Muscle of back (tissue), 11 donors: ENCODE measurements around the gene AMT. TPM values are rescaled to one million over a fixed set of nuclear protein-coding genes. Genes with fewer than 3 reads are reported as not detected.
"Not testable (repeated sequence)": the region's sequence is repeated elsewhere in the genome, so short reads cannot be mapped to it uniquely, and the experiment has no call there.

Experiments used
- DNase-seq, 3 donors: peaks; one replicate each; pipeline versions ENCODE4 v3.0.0 to v3.0.0-alpha.2; 2013
- polyA plus RNA-seq, 10 donors: library from polyadenylated mRNA; unstranded; fragments of 120-200 nt; gene quantifications; one replicate each; pipeline ENCODE4 v1.2.1, GENCODE V29; 2013; ENCODE audit not compliant: insufficient read length in 10 of 10

Gene AMT
- polyA plus RNA-seq, 10 donors: 6.6 to 16.7 (median 10.1) TPM

DNA sequence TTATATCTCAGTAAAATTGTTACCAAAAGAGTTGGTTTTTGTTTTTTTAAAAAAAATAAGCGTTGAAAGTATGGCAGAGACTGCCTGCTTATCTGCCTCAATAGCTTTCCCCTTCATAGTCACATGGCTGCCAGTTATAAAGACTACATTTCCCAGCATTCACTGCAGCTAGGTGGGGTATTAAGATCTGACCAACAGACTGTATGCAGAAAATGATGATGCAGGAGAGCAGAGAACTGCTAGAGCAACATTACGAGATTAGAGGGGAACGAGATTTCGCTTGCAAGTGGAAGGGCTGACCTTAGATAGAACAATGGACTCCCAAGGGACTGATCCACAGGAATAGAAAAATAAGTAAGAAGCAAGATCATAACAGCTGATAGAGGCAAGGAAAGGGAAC, 24.8 kb downstream of the AMT start:
- DNase-seq: peak in 1 of 3 donors; percentile 63

DNA sequence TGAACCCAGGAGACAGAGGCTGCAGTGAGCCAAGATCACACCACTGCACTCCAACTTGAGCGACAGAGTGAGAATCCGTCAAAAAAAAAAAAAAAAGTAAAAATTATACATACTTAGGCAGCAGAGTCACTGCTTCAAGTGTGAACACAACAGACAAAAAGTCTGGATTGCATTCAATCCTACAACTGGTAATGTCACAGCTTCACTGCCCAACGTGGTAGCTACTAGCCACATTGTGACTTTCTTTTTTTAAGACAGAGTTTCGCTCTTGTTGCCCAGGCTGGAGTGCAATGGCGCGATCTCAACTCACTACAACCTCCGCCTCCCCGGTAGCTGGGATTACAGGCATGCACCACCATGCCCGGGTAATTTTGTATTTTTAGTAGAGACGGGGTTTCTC, 31.0 kb downstream of the AMT start:
- not testable (repeated sequence) for DNase-seq

DNA sequence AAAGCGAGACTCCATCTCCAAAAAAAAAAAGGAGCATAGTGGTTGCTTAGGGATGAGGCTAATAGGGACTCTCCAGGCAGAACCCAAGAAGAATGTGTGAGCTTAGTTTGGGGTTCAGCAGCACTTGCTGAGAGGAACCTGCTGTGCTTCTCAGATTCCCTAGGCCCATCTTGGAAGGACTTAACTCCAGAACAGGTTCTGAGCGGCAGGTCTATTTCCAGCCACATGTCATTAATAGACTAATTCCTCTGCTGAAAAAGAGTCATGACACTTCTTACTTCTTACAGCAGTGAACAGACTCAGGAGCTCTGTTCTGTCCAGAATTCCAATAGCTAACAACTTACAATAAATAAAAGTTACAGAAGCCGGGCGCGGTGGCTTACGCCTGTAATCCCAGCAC, 33.0 kb downstream of the AMT start:
- DNase-seq: no peak

DNA sequence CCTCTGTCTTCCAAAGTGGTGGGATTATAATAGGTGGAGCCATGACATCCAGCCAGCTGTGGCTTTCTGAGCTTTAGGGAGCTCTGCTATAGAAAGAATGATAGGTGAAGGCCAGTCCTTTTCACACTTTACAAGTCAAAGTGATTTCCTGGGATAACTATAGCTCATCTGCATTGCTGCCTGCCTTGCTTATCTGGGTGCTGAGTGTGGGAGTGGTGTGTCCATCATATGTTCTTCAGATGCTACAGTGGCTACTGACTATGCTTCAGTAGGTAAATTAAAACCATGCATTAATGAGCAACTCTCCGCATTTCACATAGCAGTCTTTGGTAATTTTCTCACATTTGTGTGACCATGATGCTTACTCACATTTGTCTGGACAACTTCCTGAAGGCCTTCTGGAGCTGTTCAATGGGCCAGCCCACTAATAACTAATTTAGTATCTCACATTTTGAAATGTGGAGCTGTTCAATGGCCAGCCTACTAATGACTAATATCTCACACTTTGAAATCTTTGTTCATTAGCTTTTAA, 33.9 kb downstream of the AMT start:
- DNase-seq: no peak

DNA sequence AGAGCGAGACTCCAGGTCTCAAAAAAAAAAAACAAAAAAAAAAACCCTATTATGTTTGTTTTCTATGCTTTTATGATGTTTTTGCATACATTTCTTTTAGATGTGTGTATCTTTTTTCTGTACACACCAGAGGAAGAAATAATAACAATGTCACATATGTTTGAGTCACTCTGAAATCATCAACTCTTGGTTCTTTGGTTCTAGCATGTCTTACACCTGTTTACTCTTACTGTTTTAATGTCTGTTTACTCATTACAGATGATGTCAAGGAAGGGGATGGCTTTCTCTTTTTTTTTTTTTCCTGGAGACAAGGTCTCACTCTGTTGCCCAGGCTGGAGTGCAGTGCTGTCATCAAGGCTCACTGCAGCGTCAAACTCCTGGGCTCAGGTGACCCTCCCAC, 34.6 kb downstream of the AMT start:
- no peak for DNase-seq

DNA sequence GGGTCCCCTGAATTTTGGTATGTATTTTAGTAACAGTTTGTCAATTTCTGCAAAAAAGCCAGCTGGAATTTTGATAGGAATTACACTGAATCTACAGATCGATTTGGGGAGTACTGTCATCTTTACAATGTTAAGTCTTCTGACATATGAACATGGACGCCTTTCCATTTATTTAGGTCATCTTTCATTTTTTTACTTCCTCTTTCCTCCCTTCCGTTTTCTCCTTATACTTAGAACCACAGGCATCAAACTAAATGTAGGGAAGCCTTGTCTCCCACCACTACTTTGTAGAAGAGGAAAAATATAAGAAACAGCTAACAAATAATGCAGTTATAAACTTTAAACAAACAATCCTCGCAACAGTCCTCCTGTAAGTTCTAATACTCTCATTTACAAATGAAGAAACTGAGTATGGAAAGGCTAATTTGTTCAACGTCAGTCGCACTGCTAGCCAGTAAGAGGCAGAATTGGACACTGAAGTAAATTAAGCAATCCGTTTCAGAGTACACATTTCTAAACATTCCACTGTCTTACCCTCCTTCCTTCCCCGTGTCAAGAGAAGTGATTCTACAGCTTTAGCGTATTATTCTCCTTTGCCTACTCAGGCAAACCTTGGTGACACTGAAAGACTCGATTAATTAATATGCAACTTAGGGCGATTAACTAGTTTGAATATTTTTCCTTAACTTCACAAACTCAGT, 36.1 kb downstream of the AMT start:
- DNase-seq: no peak

DNA sequence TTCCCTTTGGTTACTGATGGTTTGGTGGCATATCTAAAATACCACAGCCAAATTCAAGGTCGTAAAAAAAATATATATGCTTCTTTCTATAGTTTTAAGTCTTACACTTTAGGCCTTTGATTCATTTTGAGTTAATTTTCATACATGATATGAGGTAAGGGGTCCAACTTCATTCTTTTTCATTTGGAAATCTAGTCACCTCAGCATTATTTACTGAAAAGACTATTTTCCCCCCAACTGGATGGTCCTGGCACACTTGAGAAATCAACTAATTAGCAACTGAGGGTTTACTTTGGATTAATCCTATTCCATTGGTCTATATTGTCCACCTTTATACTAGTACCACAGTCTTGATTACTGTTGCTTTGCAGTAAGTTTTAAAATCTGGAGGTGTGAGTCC, 36.7 kb downstream of the AMT start:
- DNase-seq: no peak

DNA sequence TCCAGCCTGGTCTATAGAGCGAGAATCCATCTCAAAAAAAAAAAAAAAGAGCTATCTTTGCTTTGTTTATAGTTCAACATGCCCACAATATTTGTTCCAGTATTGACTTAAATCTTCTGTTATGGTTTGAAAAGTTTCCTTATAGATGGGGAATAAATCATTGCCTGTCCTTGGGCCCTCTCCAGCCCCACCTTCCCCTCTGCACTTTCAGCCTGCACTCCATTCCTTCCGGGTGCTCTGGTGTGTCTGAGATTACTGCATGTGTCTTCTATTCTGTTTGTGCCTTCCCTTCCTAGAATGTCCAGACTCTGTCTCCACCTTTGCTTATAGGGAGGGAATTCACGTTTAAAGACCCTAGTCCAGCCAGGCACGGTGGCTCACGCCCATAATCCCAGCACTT, 38.9 kb downstream of the AMT start:
- DNase-seq: no peak

DNA sequence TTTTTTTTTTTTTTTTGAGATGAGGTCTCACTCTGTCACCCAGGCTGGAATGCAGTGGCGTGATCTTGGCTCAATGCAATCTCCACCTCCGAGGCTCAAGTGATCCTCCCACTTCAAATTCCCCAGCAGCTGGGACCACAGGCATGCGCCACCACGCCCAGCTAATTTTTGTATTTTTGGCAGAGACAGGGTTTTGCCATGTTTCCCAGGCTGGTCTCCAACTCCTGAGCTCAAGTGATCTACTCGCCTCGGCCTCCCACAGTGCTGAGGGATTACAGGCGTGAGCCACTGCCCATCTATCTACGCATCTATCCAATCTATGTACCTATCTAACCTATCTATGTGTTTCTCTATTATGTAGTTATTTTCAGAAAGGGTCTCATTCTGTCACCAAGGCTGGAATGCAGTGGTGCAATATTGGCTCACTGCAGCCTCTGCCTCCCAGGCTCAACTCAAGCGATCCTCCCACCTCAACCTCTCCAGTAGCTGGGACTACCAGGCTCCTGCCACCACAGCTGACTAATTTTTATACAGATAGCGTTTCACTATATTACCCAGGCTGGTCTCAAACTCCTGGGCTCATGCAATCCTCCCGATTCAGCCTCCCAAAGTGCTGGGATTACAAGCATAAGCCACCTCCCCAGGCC, 43.9 kb downstream of the AMT start:
- DNase-seq: peak in 1 of 3 donors; percentile 54

DNA sequence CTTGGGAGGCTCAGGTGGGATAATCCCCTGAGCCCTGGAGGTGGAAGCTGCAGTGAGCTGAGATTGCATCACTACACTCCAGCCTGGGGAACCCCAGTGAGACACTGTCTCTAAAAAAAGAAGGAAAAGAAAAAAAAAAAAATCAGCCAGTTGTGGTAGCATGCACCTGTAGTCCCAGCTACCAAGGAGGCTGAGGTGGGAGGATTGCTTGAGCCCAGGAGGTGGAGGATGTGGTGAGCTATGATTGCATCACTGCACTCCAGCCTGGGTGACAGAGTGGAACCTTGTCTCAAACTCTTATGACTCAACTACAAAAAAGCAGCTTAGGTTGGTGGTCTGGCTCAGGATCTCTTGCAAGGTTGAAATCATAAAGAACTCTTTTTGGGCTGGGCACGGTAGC, 44.8 kb downstream of the AMT start:
- no peak for DNase-seq

DNA sequence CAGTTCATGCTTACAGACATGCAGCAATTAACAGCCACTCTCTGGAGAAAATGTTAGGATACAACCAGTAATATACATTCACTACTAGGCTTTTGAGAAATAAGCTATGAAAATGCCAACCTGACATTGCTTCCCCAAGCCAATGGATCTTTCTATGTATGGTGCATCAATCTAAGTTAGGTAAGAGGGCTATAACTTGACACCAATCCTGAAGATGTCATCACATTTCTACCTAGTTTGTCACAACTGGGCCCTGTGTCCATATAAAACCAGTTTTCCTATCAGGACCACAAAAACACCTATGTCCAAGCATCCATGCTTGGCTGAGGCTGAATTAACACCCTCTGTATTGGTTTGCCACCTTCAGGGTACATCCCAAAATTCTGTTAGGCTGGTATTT, 50.3 kb downstream of the AMT start:
- DNase-seq: no peak

DNA sequence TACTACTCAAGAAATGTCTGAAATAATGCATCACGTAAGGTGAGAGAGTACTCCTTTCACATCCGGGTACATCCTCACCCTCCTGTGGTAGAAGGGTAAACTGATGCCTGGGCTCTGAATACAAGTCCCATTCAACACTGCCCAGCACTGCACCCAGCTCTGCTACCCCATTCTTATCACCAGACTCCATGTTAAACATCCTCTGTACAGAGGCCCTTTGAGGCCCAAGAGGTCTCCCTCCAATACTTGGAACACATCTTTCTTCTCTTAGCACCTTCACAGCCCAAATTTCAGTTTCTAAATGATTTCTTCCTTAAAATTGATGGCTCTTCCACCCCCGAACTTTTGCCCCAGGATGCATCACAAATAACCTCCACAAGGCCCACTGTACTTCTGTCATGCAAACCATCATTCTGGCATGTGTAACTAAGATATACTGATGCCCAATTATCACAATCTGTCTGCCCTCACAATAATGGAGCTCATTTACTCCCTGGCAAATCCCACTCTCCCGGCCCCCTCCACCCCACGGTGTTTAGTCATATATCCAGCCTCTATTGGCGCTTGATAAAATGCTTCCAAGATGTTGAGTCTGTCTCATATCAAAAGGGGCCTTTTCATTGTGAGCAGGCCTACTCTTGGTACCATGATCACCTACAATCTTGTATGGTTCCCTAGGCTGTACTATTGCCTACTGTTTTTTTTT, 51.5 kb downstream of the AMT start:
- no peak for DNase-seq

Other genes starting within 250 kb of the AMT start
- gene C3orf62, start 145.2 kb downstream of the AMT start, polyA plus RNA-seq: 10 to 100 TPM in 2 of 10 donors, 1 to 10 TPM in 8; 4.2 to 15.5 (median 7.3) TPM
- 10 to 100 TPM; 30.0 to 66.4 (median 46.6) TPM for gene USP4, start 82.4 kb downstream of the AMT start, polyA plus RNA-seq
- 100 to 1,000 TPM in 7 of 10 donors, 10 to 100 TPM in 3; 81.4 to 150 (median 113) TPM for gene GPX1, start 64.1 kb downstream of the AMT start, polyA plus RNA-seq
- gene RHOA, start 10.5 kb downstream of the AMT start, polyA plus RNA-seq: 100 to 1,000 TPM; 383 to 515 (median 449) TPM
- 10 to 100 TPM; 13.4 to 18.6 (median 16.0) TPM for gene TCTA, start 10.1 kb downstream of the AMT start, polyA plus RNA-seq
- gene NICN1, start 6.9 kb upstream of the AMT start, polyA plus RNA-seq: 10 to 100 TPM in 9 of 10 donors, 1 to 10 TPM in 1; 8.6 to 19.4 (median 14.1) TPM
- 100 to 1,000 TPM; 155 to 247 (median 209) TPM for gene DAG1, start 47.8 kb upstream of the AMT start, polyA plus RNA-seq
- 1 to 10 TPM in 3 of 10 donors, under 1 TPM in 7; 0.63 to 1.2 (median 0.91) TPM for gene BSN, start 132.0 kb upstream of the AMT start, polyA plus RNA-seq